HPDE6-E6E7 (cell line): ENCODE measurements around the gene ARHGAP15.

Experiments
- DNase-seq: peaks from one replicate; pipeline ENCODE4 v3.0.0; 2011; ENCODE audit warnings: missing footprints; ENCODE audit errors: extremely low spot score

Gene ARHGAP15

DNA sequence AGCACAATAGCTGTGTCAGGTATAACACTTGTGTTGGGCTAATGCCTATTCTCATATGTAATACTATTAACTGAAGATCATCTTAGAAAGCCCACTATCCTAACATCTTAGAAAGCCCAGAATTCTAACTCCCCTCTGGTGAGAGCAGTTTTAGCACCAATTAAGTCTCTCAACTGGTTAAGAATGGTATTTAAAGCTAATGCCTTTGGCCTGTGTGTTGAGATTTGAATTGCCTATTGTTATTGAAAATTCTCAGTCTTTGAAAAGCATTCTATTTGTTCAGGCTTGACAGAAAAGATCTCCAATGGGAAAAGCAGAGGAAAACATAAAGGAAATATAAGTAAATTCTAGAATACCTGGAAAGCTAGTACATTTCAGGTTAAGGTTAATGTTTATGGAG lies 352.5 kb downstream of the ARHGAP15 start:
- DNase-seq: no peak

DNA sequence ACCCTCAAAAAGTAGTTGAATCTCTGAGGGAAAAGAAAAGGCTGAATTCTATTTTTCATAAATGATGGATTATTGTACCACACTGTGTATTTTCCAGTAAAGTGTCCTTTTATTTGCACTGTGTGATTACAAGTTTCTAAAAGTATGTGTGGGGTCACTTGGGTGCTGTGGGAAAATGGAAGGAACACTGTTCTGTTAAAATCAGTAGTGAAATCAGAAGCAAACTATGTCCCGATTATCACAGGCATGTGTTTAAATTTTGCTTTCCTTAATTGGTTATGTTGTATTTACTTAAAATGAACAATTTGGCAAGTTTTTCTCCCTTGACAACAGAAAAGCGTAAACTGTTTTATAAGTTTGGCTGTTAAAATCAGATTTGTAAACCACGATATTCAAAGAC lies 353.1 kb downstream of the ARHGAP15 start:
- no peak for DNase-seq

DNA sequence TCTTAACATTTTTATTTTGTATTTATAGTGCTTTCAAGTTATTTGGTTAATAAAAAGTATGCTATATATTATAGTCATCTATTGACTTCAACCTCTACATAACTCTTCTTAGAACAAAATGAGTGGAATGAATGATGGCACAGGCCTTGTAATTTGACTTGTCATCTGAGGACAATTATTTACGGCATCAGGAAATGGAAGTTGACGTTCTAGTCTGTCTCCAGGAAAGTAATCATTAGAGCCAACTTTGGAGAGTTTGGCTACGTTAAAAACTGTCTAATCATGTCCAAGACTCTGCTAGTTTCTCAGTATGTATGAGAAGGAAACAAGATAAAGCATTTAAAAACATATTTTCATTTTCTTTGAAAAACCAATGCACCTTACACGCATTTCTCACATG lies 353.6 kb downstream of the ARHGAP15 start:
- no peak for DNase-seq

DNA sequence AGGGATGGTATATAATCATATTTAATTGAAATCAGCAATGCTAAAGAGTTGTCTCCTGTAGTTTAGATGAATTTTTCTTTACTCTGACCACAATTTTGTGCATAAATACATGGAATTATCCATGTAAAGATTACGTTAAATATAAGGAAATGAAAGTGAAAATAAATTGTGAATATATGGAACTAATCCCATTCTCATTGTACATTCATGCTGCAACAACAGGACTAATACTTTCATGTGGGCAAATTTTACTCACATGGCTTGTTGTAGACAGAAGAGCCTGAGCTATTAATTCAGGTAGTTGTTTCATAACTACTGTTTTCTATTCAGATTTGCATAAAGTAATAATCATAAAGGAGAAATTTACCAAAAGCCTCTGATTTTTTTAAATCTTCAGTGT lies 357.8 kb downstream of the ARHGAP15 start:
- DNase-seq: no peak

GRCh38 chr2:143489145-143489544 lies 359.9 kb downstream of the ARHGAP15 start:
- no peak for DNase-seq

DNA sequence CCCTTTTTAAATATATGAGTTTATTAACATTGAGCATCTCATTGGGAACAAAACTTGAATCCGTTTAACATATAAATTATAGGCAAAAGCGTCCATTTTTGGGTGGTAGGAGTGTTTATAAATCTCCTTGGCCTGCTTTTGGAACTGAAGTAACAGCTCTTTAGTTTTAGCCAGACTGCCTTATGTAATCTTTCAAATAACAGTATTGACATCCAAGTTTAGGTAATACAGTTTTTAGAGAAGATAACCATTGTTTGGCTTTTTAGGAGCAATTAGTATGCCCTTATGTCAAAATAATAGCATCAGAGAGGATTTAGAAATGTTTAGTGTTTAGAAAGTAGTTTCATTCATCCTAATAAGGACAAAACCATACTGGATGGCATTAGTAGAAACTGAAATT lies 361.9 kb downstream of the ARHGAP15 start:
- DNase-seq: no peak

GRCh38 chr2:143493339-143493738 lies 364.1 kb downstream of the ARHGAP15 start:
- no peak for DNase-seq

DNA sequence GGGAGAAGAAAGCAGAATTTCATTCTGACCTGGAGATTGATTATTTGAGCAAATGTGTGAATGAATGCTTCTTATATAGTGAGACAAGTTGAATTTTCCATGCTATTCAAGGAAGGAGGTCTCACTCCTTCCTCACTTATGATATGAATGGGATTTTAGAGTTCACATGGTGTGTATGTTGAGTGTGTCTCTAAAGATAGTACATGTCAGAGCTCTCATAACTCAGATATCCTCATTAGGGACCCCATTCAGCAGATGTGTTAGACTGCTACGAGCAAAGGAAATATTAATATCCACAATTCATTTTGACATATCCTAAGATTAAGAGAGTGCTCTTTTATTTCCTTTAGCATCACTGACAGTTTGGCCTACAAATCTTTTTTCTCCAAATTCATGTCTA lies 368.5 kb downstream of the ARHGAP15 start:
- DNase-seq: no peak

DNA sequence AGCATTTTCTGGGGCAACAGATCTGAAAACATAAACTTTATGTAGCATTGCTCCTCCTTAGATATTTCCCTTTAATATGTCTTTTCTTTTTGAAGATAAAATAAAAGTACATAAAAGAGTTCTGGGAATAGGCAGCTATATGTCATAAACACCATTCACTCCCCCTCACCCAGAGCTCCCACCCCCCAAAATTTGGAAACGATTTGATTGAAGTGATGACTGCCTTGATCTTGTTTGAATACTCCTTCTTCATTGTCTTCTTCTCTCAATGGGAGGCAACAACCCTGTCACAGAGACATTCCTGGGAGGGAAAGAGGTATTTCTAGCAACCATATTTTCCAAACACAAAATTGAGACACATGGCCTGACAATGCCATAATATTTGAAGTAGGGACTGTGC lies 369.3 kb downstream of the ARHGAP15 start:
- no peak for DNase-seq

DNA sequence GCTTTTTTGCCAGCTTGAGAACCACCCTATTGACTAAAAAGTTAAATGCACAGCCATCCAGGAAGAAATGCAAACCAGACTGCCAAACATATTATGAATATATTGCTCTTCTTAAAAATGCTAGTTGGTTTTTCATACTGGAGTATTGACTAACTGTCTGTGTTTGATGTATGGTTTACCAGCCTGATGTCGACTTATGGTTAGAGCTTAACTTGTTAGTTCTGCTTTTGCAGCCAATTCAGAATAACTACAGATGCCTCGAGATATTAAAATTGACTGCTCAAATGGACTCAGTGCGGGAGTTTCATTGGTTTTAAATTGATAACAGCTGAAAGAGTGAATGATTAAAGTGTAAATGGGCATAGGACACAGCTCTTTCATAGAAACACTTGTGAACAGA lies 369.8 kb downstream of the ARHGAP15 start:
- DNase-seq: no peak

GRCh38 chr2:143501106-143501676 lies 372.0 kb downstream of the ARHGAP15 start:
- no peak for DNase-seq

DNA sequence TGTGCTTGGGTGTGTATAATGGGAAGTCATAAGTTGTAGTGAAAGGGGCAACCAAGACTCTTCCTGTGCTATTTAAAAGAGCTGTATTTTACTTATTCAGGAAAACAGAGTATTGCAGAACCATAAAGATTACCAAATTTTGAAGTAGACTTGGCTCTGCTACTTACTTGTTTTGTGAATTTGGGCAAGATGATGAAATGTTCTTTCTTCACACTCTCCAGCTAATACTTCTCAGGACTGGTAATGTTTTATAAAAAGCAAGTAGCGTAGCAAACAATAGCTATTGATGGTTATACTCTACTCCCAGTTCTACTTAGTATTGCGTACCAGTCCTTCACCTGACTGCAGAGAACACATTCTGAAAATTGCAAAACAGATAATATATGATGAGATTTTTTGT lies 374.1 kb downstream of the ARHGAP15 start:
- no peak for DNase-seq

- no peak for DNase-seq
Observed at GRCh38 chr2:143504397-143504796, 375.2 kb downstream of the ARHGAP15 start.

DNA sequence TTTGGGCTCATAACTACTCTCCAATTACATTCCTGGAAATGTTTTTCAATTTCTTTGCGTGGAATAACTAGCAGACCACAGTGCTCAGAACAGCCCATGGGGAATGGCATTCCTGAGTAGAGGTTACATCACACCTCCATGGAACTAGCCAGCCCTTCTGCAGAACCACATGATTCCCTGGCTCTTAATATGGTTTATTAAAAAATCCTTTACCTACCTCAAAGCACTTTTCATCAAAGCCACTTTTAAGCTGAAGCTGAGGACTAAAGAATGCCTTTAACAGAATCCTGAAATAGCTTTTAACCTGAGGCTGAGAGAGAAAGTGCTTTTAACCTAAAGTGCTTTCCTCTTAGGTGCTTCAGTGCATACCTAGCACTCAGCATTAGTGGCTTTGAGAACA lies 376.3 kb downstream of the ARHGAP15 start:
- no peak for DNase-seq

DNA sequence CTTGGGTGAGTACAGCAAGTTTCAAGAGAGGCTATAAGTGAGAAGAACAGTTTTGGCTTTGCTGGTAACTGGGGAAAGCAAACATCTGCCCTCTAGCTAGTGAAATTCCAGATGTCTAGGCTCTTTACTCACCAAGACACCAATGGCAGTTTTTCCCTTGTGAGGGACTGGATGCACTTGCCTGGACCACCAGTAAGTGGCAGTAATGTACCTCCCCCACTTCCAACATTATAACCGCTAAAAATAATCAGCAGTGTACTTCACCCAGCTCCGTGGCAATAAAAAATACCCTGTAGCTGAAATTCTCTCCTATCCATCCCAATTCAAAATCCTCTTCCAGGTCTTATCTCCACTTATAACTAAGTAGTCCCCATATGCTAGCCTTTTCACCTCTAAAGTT lies 383.9 kb downstream of the ARHGAP15 start:
- peak; percentile 35 for DNase-seq

DNA sequence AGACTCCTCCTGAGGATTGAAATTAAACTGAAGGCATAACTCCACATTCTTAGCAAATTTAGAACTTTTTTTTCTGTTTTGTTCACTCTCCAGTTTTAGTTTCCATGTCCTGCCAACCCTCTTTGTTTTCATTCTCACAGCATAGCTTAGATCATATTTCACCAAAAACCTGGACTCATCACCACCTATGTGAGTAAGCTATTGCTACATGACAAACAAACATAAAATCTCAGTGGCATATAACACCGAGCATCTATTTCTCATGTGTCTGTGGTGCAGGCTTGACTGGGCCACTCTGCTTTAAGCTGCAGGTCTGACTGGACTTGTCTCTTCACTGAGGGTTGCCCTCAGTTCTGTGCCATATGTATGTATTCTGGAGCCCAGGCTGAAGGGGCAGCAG lies 385.2 kb downstream of the ARHGAP15 start:
- no peak for DNase-seq

GRCh38 chr2:143515318-143515717 lies 386.1 kb downstream of the ARHGAP15 start:
- no peak for DNase-seq

DNA sequence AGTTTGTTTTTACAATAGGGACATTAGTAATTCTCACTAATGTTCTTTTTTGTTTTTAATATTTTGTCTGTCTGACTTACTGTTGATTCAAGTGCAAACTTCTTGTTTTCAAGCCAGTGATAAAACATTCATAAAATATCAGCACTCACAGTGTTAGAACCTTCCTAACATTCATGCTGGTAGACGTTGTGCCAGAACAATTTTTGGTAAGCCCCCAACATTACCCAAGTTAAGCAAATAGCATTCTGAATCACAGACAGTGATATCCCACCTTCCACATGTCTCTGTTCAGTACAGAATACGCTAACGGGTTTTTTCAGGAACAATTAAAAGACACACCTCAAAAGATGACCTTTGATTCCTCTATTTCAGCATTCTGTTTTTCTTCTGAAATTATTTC lies 390.3 kb downstream of the ARHGAP15 start:
- DNase-seq: no peak

GRCh38 chr2:143521396-143521795 lies 392.2 kb downstream of the ARHGAP15 start:
- DNase-seq: no peak

- DNase-seq: no peak
Observed at GRCh38 chr2:143522699-143523098, 393.5 kb downstream of the ARHGAP15 start.

DNA sequence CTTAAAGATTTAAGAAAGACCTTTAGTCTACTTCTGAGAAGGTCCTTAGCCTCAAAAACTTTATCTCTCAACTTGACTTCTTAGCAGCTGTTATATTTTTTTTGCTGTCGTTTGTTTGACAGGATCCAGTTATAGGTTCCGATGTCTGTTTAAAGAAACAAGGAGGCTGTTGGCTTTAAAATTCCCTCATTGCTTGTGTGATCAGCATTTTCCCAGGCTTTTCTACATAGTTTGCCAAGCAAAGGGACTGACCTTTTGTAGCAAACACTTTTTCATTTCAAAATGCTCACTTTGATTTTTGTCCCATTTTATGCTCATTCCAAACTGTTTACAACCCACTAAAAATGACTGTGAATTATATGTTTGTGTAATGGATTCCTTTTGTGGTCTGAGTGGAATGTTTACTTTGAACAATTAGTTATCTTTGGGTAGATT lies 394.9 kb downstream of the ARHGAP15 start:
- DNase-seq: no peak

DNA sequence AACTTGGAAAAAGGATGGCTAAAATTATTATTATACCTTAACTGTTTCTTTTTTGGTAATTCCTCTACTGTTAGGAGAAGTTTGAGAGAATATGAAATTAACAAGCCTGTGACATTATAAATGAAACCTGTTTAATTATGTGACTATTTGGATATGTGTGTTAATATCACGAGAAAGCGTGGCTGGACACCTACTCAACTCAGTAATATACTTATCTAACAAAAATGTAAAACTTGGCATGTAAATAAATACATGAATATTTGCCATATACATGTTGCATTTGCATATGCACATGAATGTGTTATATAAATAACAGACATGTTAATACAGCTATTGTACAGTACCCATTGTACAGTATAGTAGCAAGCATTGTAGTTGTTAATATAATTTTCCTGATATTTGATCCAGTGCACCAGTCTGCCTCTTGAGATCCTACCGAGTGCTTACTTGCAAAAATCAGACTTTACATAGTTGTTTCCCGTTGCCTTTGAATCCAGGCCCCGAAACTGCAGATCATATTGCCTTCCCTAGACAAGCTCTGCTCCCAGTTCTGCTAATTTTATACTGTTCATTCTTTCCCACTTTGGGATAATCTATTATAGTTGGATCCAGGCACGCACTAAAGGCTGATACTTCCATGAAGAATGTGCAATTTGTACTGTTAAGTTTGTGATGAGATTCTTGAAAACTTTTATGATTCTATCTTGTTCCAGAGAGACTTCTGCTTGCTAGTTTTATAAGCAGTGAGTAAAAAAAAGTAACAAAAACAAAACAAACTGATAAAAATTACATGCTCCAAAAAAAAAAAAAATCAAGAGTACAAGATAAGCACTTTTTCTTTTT lies 395.6 kb downstream of the ARHGAP15 start:
- no peak for DNase-seq

DNA sequence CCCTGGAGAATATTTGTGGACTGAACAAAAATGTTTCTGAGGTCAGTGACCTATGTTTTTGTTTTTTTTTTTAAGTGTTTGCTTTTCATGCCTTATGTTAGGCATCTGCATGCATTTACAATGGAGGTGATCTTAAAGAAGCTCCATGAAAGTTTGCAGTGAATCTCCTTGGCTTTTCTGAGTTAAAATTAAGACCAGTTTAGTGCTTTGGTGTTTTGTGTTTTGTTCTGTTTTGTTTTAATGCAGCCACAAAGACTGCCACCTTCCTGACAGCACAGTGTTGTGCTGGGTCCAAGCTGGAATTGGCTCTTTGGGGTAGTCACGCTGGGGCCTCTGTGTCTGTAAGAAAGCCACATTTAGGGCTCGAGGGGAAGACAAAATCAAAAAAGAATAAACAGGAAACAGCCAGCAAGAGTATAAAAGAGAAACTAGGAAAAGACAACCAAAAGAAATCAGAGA lies 396.2 kb downstream of the ARHGAP15 start:
- no peak for DNase-seq
